SK-N-SH (cell line): ENCODE measurements around the gene ADCY6. TPM values are rescaled to one million over a fixed set of nuclear protein-coding genes. Genes with fewer than 3 reads are reported as not detected.

Experiments
- CTCF ChIA-PET: fragments of 300-600, 350-600 bp; formaldehyde crosslinking; extraction: SDS; loops from one replicate; lab custom pipeline; 2021; lab: Yijun Ruan, JAX
- POLR2A ChIA-PET: fragments of 350-600 bp; sonication (Branson Sonifier 250); formaldehyde crosslinking; extraction: SDS; loops from one replicate; lab custom pipeline; 2020; ENCODE audit warnings: antibody characterized with exemption, inconsistent platforms; lab: Yijun Ruan, JAX
- DNase-seq: peaks from one replicate; pipeline ENCODE4 v3.0.0; 2012
- H2AFZ ChIP-seq: fragments of 200-600 bp; sonication (generic); 2 replicates; pipeline ENCODE4 v1.8.1; 2016; ENCODE audit warnings: antibody characterized with exemption, mild to moderate bottlenecking, low read depth
- H3F3A ChIP-seq: fragments of 200-600 bp; sonication (generic); replicated peaks from 2 replicates; pipeline ENCODE3; 2016; ENCODE audit warnings: antibody characterized with exemption, mild to moderate bottlenecking; ENCODE audit not compliant: insufficient read depth
- H3K27ac ChIP-seq, 2 experiments: fragments of 200-500 bp in 1 of 2; fragments of 200-600 bp in 1 of 2; sonication (Bioruptor generic) in 1 of 2; sonication (generic), shearing (Covaris generic) in 1 of 2; 2 replicates each; pipeline versions ENCODE4 v1.5.1 to v1.6.1; 2014 to 2016; ENCODE audit warnings: low read depth in 2 of 2, inconsistent platforms in 1 of 2, low read length in 1 of 2, mild to moderate bottlenecking in 1 of 2, mixed read lengths in 1 of 2
- H3K27me3 ChIP-seq: fragments of 200-600 bp; sonication (generic), shearing (Covaris generic); 2 replicates; pipeline ENCODE4 v1.6.1; 2016; ENCODE audit warnings: mixed run types; ENCODE audit not compliant: insufficient read depth
- H3K36me3 ChIP-seq, 2 experiments: fragments of 200-500 bp in 1 of 2; fragments of 200-600 bp in 1 of 2; sonication (Bioruptor generic) in 1 of 2; sonication (generic) in 1 of 2; replicated peaks in 1 of 2; 2 replicates each; pipeline versions ENCODE3 to v1.5.1; 2014 to 2016; ENCODE audit warnings: low read length in 1 of 2, mild to moderate bottlenecking in 1 of 2; ENCODE audit not compliant: insufficient read depth in 2 of 2, control insufficient read depth in 1 of 2
- H3K4me1 ChIP-seq, 2 experiments: fragments of 200-500 bp in 1 of 2; fragments of 200-600 bp in 1 of 2; sonication (Bioruptor generic) in 1 of 2; sonication (generic), shearing (Covaris generic) in 1 of 2; 2 replicates each; pipeline versions ENCODE4 v1.5.1 to v1.6.1; 2014 to 2016; ENCODE audit warnings: low read depth in 1 of 2, low read length in 1 of 2, mixed run types in 1 of 2; ENCODE audit not compliant: insufficient read depth in 2 of 2, control insufficient read depth in 1 of 2
- H3K4me2 ChIP-seq: fragments of 200-600 bp; sonication (generic), shearing (Covaris generic); 2 replicates; pipeline ENCODE4 v1.6.1; 2017; ENCODE audit warnings: mixed run types
- H3K4me3 ChIP-seq, 2 experiments: fragments of 200-500 bp in 1 of 2; fragments of 200-600 bp in 1 of 2; sonication (Bioruptor generic) in 1 of 2; sonication (generic), shearing (Covaris generic) in 1 of 2; 2 replicates each; pipeline versions ENCODE4 v1.5.1 to v1.8.1; 2014 to 2016; ENCODE audit warnings: low read depth in 2 of 2, inconsistent platforms in 1 of 2, low read length in 1 of 2, mild to moderate bottlenecking in 1 of 2, mixed read lengths in 1 of 2, moderate library complexity in 1 of 2
- H3K79me2 ChIP-seq: fragments of 200-600 bp; sonication (generic); 2 replicates; pipeline ENCODE4 v1.8.1; 2017; ENCODE audit warnings: mild to moderate bottlenecking; ENCODE audit not compliant: insufficient read depth
- H3K9ac ChIP-seq: fragments of 200-600 bp; sonication (generic); 2 replicates; pipeline ENCODE4 v1.6.1; 2017; ENCODE audit warnings: mixed run types
- H3K9me2 ChIP-seq: fragments of 200-600 bp; sonication (generic); 2 replicates; pipeline ENCODE4 v1.6.1; 2017; ENCODE audit warnings: mixed run types
- H3K9me3 ChIP-seq: fragments of 200-600 bp; sonication (generic); 2 replicates; pipeline ENCODE4 v1.6.1; 2017; ENCODE audit warnings: mixed run types, mild to moderate bottlenecking, moderate library complexity
- H4K20me1 ChIP-seq: fragments of 200-600 bp; sonication (generic); 2 replicates; pipeline ENCODE4 v1.6.1; 2017; ENCODE audit warnings: mild to moderate bottlenecking, mixed run types; ENCODE audit not compliant: insufficient read depth
- EZH2phosphoT487 ChIP-seq: fragments of 200-600 bp; sonication (generic); IDR thresholded peaks from 2 replicates; pipeline ENCODE4 v1.6.1; 2017; ENCODE audit warnings: low read depth, mixed run types, mild to moderate bottlenecking, antibody characterized with exemption, moderate library complexity, borderline replicate concordance
- FOSL2 ChIP-seq: IDR thresholded peaks from 2 replicates; pipeline ENCODE4 v1.4.0; 2012; ENCODE audit warnings: low read depth, mild to moderate bottlenecking, moderate library complexity, borderline replicate concordance
- JUND ChIP-seq: IDR thresholded peaks from 2 replicates; pipeline ENCODE4 v1.4.0; 2012
- MXI1 ChIP-seq: IDR thresholded peaks from 2 replicates; pipeline ENCODE4 v1.6.1; 2012; ENCODE audit warnings: mild to moderate bottlenecking, low read depth, low read length, improper control_type of control experiment
- NFIC ChIP-seq: IDR thresholded peaks from 2 replicates; pipeline ENCODE4 v1.4.0; 2012; ENCODE audit warnings: borderline replicate concordance
- PBX3 ChIP-seq: IDR thresholded peaks from 2 replicates; pipeline ENCODE4; 2012
- POLR2AphosphoS5 ChIP-seq: IDR thresholded peaks from 2 replicates; pipeline ENCODE4 v1.6.1; 2012; ENCODE audit warnings: low read depth, low read length
- RAD21 ChIP-seq: IDR thresholded peaks from 2 replicates; pipeline ENCODE4 v1.6.1; 2012; ENCODE audit warnings: mild to moderate bottlenecking, low read length
- RCOR1 ChIP-seq: fragments of 150-350 bp; IDR thresholded peaks from 2 replicates; pipeline ENCODE4 v1.6.1; 2017; ENCODE audit warnings: antibody characterized with exemption, low read length
- RFX5 ChIP-seq: IDR thresholded peaks from 2 replicates; pipeline ENCODE4 v1.6.1; 2012; ENCODE audit warnings: mild to moderate bottlenecking, improper control_type of control experiment, low read length
- RXRA ChIP-seq: IDR thresholded peaks from 2 replicates; pipeline ENCODE4 v1.4.0; 2012; ENCODE audit warnings: low read depth, mild to moderate bottlenecking, borderline replicate concordance
- SIN3A ChIP-seq: IDR thresholded peaks from 2 replicates; pipeline ENCODE4 v1.6.1; 2012; ENCODE audit warnings: low read depth, mild to moderate bottlenecking, low read length, moderate library complexity, borderline replicate concordance
- YY1 ChIP-seq: IDR thresholded peaks from 2 replicates; pipeline ENCODE4 v1.4.0; 2012; ENCODE audit warnings: low read depth, mild to moderate bottlenecking
- WGBS: methylation state at CpG from one replicate; pipeline ENCODE4 v1.1.6; 2017; ENCODE audit warnings: low lambda C conversion rate; 5-methylcytosine and 5-hydroxymethylcytosine counted together
- polyA plus RNA-seq, 3 experiments: library from polyadenylated mRNA; depleted of rRNA; stranded (reverse); fragments of >200 nt; gene quantifications; 2 replicates each; pipeline ENCODE4 v1.2.3, GENCODE V29; 2012
- TF ChIP-seq, protein P1 (sequence below): fragments of 200-600 bp; sonication (generic); IDR thresholded peaks from 2 replicates; pipeline ENCODE4 v1.6.1; 2017; ENCODE audit warnings: antibody characterized with exemption, mild to moderate bottlenecking, moderate library complexity
- TF ChIP-seq, protein P2 (sequence below): fragments of 150-350 bp; IDR thresholded peaks from 2 replicates; pipeline ENCODE4 v1.6.1; 2017; ENCODE audit warnings: antibody characterized with exemption, low read length, low read depth, borderline replicate concordance
- TF ChIP-seq, protein P3 (sequence below): IDR thresholded peaks from 2 replicates; pipeline ENCODE4 v1.6.1; 2012; ENCODE audit warnings: mild to moderate bottlenecking, low read depth, low read length, moderate library complexity

Gene ADCY6
- polyA plus RNA-seq, 1 of the 3 experiments (the other 2 are of a cell fraction): 36.0 TPM

- H2AFZ ChIP-seq: no peak overlapping the region
- H3K27me3 ChIP-seq: no peaks in the 10 kb centered on the region
- H3K36me3 ChIP-seq: peaks cover 14 to 90% of the 10 kb centered on the region in 2 experiments
- H3K27ac ChIP-seq: no peak overlapping the region
- H3F3A ChIP-seq: peaks cover 7% of the 10 kb centered on the region
- H3K4me1 ChIP-seq: no peaks in the 10 kb centered on the region
- no peak for TF ChIP-seq NFIC
- TF ChIP-seq, protein P1, sequence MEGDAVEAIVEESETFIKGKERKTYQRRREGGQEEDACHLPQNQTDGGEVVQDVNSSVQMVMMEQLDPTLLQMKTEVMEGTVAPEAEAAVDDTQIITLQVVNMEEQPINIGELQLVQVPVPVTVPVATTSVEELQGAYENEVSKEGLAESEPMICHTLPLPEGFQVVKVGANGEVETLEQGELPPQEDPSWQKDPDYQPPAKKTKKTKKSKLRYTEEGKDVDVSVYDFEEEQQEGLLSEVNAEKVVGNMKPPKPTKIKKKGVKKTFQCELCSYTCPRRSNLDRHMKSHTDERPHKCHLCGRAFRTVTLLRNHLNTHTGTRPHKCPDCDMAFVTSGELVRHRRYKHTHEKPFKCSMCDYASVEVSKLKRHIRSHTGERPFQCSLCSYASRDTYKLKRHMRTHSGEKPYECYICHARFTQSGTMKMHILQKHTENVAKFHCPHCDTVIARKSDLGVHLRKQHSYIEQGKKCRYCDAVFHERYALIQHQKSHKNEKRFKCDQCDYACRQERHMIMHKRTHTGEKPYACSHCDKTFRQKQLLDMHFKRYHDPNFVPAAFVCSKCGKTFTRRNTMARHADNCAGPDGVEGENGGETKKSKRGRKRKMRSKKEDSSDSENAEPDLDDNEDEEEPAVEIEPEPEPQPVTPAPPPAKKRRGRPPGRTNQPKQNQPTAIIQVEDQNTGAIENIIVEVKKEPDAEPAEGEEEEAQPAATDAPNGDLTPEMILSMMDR: no peak
- TF ChIP-seq PBX3: no peak
- TF ChIP-seq MXI1: no peak
- TF ChIP-seq SIN3A: no peak
- no peak for TF ChIP-seq YY1
- no peak for TF ChIP-seq EZH2phosphoT487
- TF ChIP-seq RCOR1: no peak
- TF ChIP-seq, protein P2, sequence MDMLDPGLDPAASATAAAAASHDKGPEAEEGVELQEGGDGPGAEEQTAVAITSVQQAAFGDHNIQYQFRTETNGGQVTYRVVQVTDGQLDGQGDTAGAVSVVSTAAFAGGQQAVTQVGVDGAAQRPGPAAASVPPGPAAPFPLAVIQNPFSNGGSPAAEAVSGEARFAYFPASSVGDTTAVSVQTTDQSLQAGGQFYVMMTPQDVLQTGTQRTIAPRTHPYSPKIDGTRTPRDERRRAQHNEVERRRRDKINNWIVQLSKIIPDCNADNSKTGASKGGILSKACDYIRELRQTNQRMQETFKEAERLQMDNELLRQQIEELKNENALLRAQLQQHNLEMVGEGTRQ: no peak
- no peak overlapping the region for H3K4me2 ChIP-seq
- no peaks in the 10 kb centered on the region for H3K9me3 ChIP-seq
- ChIA-PET POLR2A (interaction anchor here (0.9 to 1.6 kb wide), 3 partner anchors 10 to 179 kb away, joined by 3 to 5 read pairs (median 3); partner anchors contain the start of gene CACNB3), CTCF (interaction anchor here (1.1 to 3.0 kb wide), 4 partner anchors 12 to 62 kb away, joined by 3 to 16 read pairs (median 6); no protein-coding TSS in a partner anchor)
- DNase-seq: no peak
- H3K4me3 ChIP-seq: no peak overlapping the region
- H4K20me1 ChIP-seq: peaks cover 9% of the 10 kb centered on the region; the same call in 1 of the 2 replicates
- no peak overlapping the region for H3K9ac ChIP-seq
- no peaks in the 10 kb centered on the region for H3K9me2 ChIP-seq
- no peaks in the 10 kb centered on the region for H3K79me2 ChIP-seq
- WGBS: 96% methylated on average over 11 of the region's 16 CpGs
Measured at GRCh38 chr12:48828841-48829575, 40.1 kb upstream of the ADCY6 start.

DNA sequence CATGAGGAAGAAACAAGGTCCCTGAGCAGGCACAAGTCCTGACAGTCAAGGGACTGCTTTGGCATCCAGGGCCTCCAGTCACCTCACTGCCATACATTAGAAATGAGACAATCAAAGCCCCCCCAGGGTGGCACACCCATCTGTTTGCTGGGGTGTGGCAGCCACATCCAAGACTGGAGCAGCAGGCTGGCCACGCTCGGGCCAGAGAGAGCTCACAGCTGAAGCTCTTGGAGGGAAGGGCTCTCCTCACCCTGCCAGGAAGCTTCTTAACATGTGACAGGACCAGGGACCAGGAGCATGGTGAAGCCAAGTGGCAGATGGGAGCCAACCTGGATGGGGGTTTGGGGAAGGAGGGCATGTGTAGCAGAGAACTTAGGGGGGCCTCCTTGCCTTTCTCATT, 39.4 kb upstream of the ADCY6 start:
- no peak overlapping the region for H3K4me3 ChIP-seq
- peaks cover 9% of the 10 kb centered on the region; the same call in 1 of the 2 replicates for H4K20me1 ChIP-seq
- H3K79me2 ChIP-seq: no peaks in the 10 kb centered on the region
- no peak overlapping the region; a peak in 1 of 4 replicates for H3K27ac ChIP-seq
- WGBS: 79% methylated on average over 2 of the region's 2 CpGs
- H3K9ac ChIP-seq: no peak overlapping the region
- ChIA-PET CTCF (interaction anchor here (1.2 to 3.0 kb wide), 6 partner anchors 11 to 168 kb away, joined by 5 to 16 read pairs (median 6); partner anchors contain the start of gene DDX23), POLR2A (interaction anchor here (1.6 kb wide), 1 partner anchor 9 kb away, joined by 3 read pairs; the partner anchor contains the start of gene CACNB3)
- DNase-seq: no peak
- H3K4me1 ChIP-seq: no peaks in the 10 kb centered on the region
- H3K27me3 ChIP-seq: no peaks in the 10 kb centered on the region
- no peaks in the 10 kb centered on the region for H3K9me3 ChIP-seq
- H2AFZ ChIP-seq: no peak overlapping the region
- no peaks in the 10 kb centered on the region for H3K9me2 ChIP-seq
- H3F3A ChIP-seq: peaks cover under 1% of the 10 kb centered on the region
- peaks cover 7 to 89% of the 10 kb centered on the region in 2 experiments for H3K36me3 ChIP-seq
- H3K4me2 ChIP-seq: no peak overlapping the region
- TF ChIP-seq FOSL2: no peak
- TF ChIP-seq, protein P1: no peak
- TF ChIP-seq RFX5: no peak
- TF ChIP-seq, protein P3, sequence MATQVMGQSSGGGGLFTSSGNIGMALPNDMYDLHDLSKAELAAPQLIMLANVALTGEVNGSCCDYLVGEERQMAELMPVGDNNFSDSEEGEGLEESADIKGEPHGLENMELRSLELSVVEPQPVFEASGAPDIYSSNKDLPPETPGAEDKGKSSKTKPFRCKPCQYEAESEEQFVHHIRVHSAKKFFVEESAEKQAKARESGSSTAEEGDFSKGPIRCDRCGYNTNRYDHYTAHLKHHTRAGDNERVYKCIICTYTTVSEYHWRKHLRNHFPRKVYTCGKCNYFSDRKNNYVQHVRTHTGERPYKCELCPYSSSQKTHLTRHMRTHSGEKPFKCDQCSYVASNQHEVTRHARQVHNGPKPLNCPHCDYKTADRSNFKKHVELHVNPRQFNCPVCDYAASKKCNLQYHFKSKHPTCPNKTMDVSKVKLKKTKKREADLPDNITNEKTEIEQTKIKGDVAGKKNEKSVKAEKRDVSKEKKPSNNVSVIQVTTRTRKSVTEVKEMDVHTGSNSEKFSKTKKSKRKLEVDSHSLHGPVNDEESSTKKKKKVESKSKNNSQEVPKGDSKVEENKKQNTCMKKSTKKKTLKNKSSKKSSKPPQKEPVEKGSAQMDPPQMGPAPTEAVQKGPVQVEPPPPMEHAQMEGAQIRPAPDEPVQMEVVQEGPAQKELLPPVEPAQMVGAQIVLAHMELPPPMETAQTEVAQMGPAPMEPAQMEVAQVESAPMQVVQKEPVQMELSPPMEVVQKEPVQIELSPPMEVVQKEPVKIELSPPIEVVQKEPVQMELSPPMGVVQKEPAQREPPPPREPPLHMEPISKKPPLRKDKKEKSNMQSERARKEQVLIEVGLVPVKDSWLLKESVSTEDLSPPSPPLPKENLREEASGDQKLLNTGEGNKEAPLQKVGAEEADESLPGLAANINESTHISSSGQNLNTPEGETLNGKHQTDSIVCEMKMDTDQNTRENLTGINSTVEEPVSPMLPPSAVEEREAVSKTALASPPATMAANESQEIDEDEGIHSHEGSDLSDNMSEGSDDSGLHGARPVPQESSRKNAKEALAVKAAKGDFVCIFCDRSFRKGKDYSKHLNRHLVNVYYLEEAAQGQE: no peak
- no peak for TF ChIP-seq RXRA
- no peak for TF ChIP-seq YY1
- TF ChIP-seq RAD21: no peak
- TF ChIP-seq POLR2AphosphoS5: no peak
- no peak for TF ChIP-seq SIN3A
- TF ChIP-seq JUND: no peak
